Tibial artery (tissue), 4 donors: Measurements from ENCODE around the gene OSMR.

ENCODE experiments used
- DNase-seq, 2 donors: peaks; one replicate each; pipeline ENCODE4 v3.0.0-alpha.2; 2019
- H3K27ac ChIP-seq, 2 donors: fragments of 200-600 bp; sonication (generic) in 1 of 2; 1 replicate in 1 of 2; 2 replicates in 1 of 2; pipeline ENCODE4 v1.5.1; 2018 to 2019; ENCODE audit warnings: mild to moderate bottlenecking in 1 of 2
- H3K27me3 ChIP-seq, 2 donors: fragments of 200-600 bp; sonication (generic) in 1 of 2; one replicate each; pipeline versions ENCODE4 v1.5.1 to v1.6.0; 2016 to 2019
- H3K36me3 ChIP-seq, 3 donors: fragments of 200-600 bp; sonication (generic) in 2 of 3; one replicate each; pipeline ENCODE4 v1.5.1; 2016 to 2019; ENCODE audit warnings: mild to moderate bottlenecking in 2 of 3
- H3K4me1 ChIP-seq, 4 donors: fragments of 200-600 bp; sonication (generic) in 2 of 4; 1 replicate in 3 of 4; 2 replicates in 1 of 4; pipeline ENCODE4 v1.5.1; 2016 to 2019
- H3K4me3 ChIP-seq, 2 donors: fragments of 200-600 bp; sonication (generic) in 1 of 2; 1 replicate in 1 of 2; 2 replicates in 1 of 2; pipeline ENCODE4 v1.5.1; 2018 to 2019; ENCODE audit warnings: mild to moderate bottlenecking in 2 of 2
- H3K9me3 ChIP-seq, 3 donors: fragments of 200-600 bp; sonication (generic) in 1 of 3; one replicate each; pipeline ENCODE4 v1.5.1; 2016 to 2019
- intact Hi-C: fragments of 100-400 bp; cut with DNase I; formaldehyde crosslinking; loops from one replicate; pipeline ENCODE4 v1.15.0; 2023; ENCODE audit warnings: low total_unique reads
- TF ChIP-seq, protein P1 (sequence below), 2 experiments: fragments of 200-600 bp in 1 of 2; fragments of 450-650 bp in 1 of 2; IDR thresholded peaks; one replicate each; pipeline ENCODE4 v1.5.1; 2017 to 2019; ENCODE audit warnings: antibody characterized with exemption in 2 of 2, mild to moderate bottlenecking in 1 of 2, moderate library complexity in 1 of 2

The OSMR gene

DNA sequence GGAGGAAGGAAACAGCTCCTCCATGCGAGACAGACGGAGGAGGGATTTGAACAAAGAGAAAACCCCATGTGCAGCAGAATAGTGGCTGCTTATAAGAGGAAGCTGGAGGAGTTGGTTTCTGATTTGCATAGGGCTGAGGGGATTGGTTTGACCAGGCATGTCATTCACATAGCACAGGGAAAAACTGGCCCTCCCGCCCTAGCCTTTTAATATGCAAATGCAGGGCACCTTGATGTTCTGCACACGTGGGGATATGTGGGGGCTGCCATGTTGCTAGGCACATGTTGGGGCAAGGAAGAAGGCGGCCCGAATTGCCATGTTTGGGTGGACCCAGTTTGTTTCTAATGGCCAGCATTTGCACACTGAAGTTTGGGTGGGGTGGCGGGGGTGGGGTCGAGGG, 42.2 kb downstream of the OSMR start:
- H3K27ac ChIP-seq = no peak overlapping the region
- intact Hi-C loops = no loop called here
- no peak for DNase-seq
- H3K4me1 ChIP-seq = no peaks in the 10 kb centered on the region
- no peak overlapping the region for H3K4me3 ChIP-seq
- H3K27me3 ChIP-seq = no peaks in the 10 kb centered on the region
- TF ChIP-seq, protein P1, sequence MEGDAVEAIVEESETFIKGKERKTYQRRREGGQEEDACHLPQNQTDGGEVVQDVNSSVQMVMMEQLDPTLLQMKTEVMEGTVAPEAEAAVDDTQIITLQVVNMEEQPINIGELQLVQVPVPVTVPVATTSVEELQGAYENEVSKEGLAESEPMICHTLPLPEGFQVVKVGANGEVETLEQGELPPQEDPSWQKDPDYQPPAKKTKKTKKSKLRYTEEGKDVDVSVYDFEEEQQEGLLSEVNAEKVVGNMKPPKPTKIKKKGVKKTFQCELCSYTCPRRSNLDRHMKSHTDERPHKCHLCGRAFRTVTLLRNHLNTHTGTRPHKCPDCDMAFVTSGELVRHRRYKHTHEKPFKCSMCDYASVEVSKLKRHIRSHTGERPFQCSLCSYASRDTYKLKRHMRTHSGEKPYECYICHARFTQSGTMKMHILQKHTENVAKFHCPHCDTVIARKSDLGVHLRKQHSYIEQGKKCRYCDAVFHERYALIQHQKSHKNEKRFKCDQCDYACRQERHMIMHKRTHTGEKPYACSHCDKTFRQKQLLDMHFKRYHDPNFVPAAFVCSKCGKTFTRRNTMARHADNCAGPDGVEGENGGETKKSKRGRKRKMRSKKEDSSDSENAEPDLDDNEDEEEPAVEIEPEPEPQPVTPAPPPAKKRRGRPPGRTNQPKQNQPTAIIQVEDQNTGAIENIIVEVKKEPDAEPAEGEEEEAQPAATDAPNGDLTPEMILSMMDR (IDR thresholded peaks at IDR 0.05) = no peak
- peaks cover 57 to 70% (median 58%) of the 10 kb centered on the region in 3 donors for H3K36me3 ChIP-seq
- no peaks in the 10 kb centered on the region for H3K9me3 ChIP-seq

DNA sequence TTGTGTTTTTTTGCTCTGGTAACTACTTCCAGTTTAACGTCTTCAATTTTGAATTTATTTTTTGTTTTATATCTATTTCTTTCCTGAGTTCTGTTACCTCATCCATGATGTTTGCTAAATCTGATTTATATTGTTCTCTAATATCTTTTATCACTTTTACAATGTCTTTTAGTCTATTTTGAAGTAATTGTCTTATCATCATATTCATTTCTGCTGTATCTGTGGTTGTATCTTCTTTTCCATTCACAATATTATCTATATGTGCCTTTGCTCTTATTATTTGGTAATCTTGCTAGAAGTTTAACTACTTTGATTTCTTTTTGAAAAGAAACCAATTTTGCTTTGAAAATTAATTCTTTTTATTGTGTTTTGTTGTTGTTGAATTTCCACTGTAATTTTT, 43.6 kb downstream of the OSMR start:
- Histone ChIP-seq H3K27ac (no peak overlapping the region), H3K9me3 (no peaks in the 10 kb centered on the region), H3K27me3 (no peaks in the 10 kb centered on the region), H3K4me1 (no peaks in the 10 kb centered on the region), H3K4me3 (no peak overlapping the region), H3K36me3 (peaks cover 43 to 56% (median 44%) of the 10 kb centered on the region in 3 donors)
- TF ChIP-seq, protein P1 (IDR thresholded peaks at IDR 0.05) = no peak
- intact Hi-C loops = no loop called here
- no peak for DNase-seq

DNA sequence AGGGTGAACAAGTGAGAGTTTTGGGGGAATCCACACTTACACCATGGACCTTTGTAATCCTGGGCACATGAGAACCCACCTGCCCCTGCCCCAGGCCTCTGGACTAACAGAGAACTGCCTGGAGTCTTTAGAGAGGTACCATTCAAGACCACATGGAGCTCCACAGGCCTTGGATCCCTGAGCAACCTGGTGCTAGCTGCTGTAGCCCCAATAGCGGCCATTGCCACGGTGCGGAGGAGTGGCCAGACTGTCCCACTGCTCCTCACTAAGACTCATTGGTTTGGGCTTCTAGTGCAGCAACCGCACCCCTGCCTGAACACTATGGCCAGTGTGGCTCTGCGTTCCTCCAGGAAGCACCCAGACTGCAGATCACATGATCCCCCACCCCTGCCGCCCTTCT, 45.8 kb downstream of the OSMR start:
- peaks cover 0 to 10% (median 0%) of the 10 kb centered on the region in 3 donors for H3K9me3 ChIP-seq
- H3K4me1 ChIP-seq = no peaks in the 10 kb centered on the region
- H3K36me3 ChIP-seq = peaks cover 22 to 35% (median 25%) of the 10 kb centered on the region in 3 donors
- DNase-seq = no peak
- no peaks in the 10 kb centered on the region for H3K27me3 ChIP-seq
- H3K27ac ChIP-seq = no peak overlapping the region
- TF ChIP-seq, protein P1 (IDR thresholded peaks at IDR 0.05) = no peak
- intact Hi-C loops = no loop called here
- no peak overlapping the region for H3K4me3 ChIP-seq

DNA sequence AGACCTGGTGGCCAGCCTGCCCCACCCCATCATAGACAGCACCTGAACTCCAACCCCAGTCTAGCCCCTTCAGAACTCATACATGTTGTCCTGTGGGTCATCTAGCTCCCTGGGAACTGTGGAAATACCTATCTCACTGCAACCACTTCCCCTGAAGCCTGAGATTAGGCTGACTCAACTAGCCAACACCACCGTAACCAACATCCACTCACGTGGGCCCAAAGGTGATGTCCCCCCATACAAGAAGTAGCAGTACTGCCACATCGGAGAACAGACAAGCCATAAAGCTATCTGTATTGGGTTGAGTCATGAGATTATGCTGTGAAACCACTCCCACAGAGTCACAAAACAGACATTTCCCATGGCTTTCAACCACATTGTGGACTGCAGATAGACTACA, 46.6 kb downstream of the OSMR start:
- peaks cover 18 to 32% (median 27%) of the 10 kb centered on the region in 3 donors for H3K36me3 ChIP-seq
- no peak for DNase-seq
- H3K27me3 ChIP-seq = no peaks in the 10 kb centered on the region
- H3K4me1 ChIP-seq = no peaks in the 10 kb centered on the region
- no peak overlapping the region for H3K4me3 ChIP-seq
- TF ChIP-seq, protein P1 (IDR thresholded peaks at IDR 0.05) = no peak
- peaks cover 0 to 16% (median 0%) of the 10 kb centered on the region in 3 donors for H3K9me3 ChIP-seq
- no peak overlapping the region for H3K27ac ChIP-seq
- intact Hi-C loops = no loop called here

DNA sequence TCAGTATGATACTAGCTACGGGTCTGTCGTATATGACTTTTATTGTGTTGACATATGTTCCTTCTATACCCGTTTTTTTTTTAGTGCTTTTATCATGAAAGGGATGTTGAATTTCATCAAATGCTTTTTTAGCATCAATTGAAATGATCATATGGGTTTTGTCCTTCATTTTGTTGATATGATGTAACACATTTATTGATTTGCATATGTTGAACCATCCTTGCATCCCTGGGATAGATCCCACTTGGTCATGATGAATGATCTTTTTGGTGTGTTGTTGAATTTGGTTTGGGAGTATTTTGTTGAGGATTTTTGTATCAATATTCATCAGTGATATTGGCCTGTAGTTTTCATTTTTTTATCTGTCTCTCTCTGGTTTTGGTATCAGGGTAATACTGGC, 50.9 kb downstream of the OSMR start:
- intact Hi-C loops = no loop called here
- H3K4me1 ChIP-seq = no peaks in the 10 kb centered on the region
- DNase-seq = no peak
- H3K4me3 ChIP-seq = no peak overlapping the region
- no peaks in the 10 kb centered on the region for H3K27me3 ChIP-seq
- no peak overlapping the region for H3K27ac ChIP-seq
- peaks cover 24 to 30% (median 28%) of the 10 kb centered on the region in 3 donors for H3K36me3 ChIP-seq
- H3K9me3 ChIP-seq = peaks cover 0 to 16% (median 0%) of the 10 kb centered on the region in 3 donors
- TF ChIP-seq, protein P1 (IDR thresholded peaks at IDR 0.05) = no peak

DNA sequence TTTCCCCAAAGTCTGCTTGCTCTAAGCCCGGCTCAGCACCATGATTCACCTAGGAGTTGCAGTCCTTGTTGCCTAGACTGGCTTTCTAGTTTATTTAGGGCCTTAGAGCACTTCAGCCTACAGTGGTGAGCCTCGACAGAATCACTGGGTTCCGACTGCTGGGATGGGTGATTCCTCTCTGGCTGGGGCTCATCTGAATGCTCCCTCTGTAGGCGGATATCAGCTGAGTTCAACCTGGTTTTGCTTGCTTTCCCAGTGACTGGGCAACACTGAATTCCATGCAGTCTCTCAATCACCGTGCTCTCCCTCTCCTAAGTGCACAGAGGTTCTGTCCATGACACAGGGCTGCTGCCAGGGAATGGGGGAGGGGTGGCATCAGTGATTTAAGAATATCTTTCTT, 54.1 kb downstream of the OSMR start:
- TF ChIP-seq, protein P1 (IDR thresholded peaks at IDR 0.05) = no peak
- H3K27ac ChIP-seq = no peak overlapping the region
- DNase-seq = no peak
- no peaks in the 10 kb centered on the region for H3K27me3 ChIP-seq
- H3K9me3 ChIP-seq = peaks cover 0 to 28% (median 0%) of the 10 kb centered on the region in 3 donors
- intact Hi-C loops = no loop called here
- no peak overlapping the region for H3K4me3 ChIP-seq
- no peaks in the 10 kb centered on the region for H3K4me1 ChIP-seq
- H3K36me3 ChIP-seq = peaks cover 45 to 59% (median 55%) of the 10 kb centered on the region in 3 donors
